Endometrial microvascular endothelial cells (primary cell): ENCODE measurements around the gene SCUBE2. TPM values are rescaled to one million over a fixed set of nuclear protein-coding genes. Genes with fewer than 3 reads are reported as not detected.

Experiments used
- in situ Hi-C: cut with HindIII; loops from 2 replicates; pipeline ENCODE4 v1.10.0; 2017; ENCODE audit warnings: low sequenced_read_pairs, low pct_unique_long_range_greater_than_20kb; ENCODE audit errors: inconsistent ontology term
- total RNA-seq: library from RNA; depleted of rRNA; stranded (reverse); fragments of >200 nt; gene quantifications from one replicate; pipeline ENCODE4 v1.2.3, GENCODE V29; 2015; ENCODE audit errors: inconsistent ontology term

Gene SCUBE2
- total RNA-seq, 1 donor from 2014 or later, result not detected

- in situ Hi-C loops, result loop anchor here (25.0 kb wide), 1 partner anchor 114 kb away; no protein-coding TSS in a partner anchor
Measured at GRCh38 chr11:9022961-9023680, 68.3 kb downstream of the SCUBE2 start.

GRCh38 chr11:9020916-9021315 is 70.5 kb downstream of the SCUBE2 start:
- in situ Hi-C loops, result loop anchor here (25.0 kb wide), 1 partner anchor 116 kb away; no protein-coding TSS in a partner anchor

- in situ Hi-C loops, result loop anchor here (25.0 kb wide), 1 partner anchor 117 kb away; no protein-coding TSS in a partner anchor
Measured at GRCh38 chr11:9019861-9020260, 71.5 kb downstream of the SCUBE2 start.

- in situ Hi-C loops, result loop anchor here (25.0 kb wide), 1 partner anchor 120 kb away; no protein-coding TSS in a partner anchor
Measured at GRCh38 chr11:9017773-9018172, 73.6 kb downstream of the SCUBE2 start.

GRCh38 chr11:9016916-9017642 is 74.3 kb downstream of the SCUBE2 start:
- in situ Hi-C loops, result loop anchor here (25.0 kb wide), 1 partner anchor 120 kb away; no protein-coding TSS in a partner anchor

GRCh38 chr11:9015677-9016076 is 75.7 kb downstream of the SCUBE2 start:
- in situ Hi-C loops, result loop anchor here (25.0 kb wide), 1 partner anchor 122 kb away; no protein-coding TSS in a partner anchor

GRCh38 chr11:9014826-9015225 is 76.6 kb downstream of the SCUBE2 start:
- in situ Hi-C loops, result loop anchor here (25.0 kb wide), 1 partner anchor 122 kb away; no protein-coding TSS in a partner anchor

GRCh38 chr11:9013373-9013772 is 78.0 kb downstream of the SCUBE2 start:
- in situ Hi-C loops, result loop anchor here (25.0 kb wide), 1 partner anchor 124 kb away; no protein-coding TSS in a partner anchor

GRCh38 chr11:9009538-9009937 is 81.9 kb downstream of the SCUBE2 start:
- in situ Hi-C loops, result loop anchor here (25.0 kb wide), 1 partner anchor 128 kb away; no protein-coding TSS in a partner anchor

- in situ Hi-C loops, result loop anchor here (25.0 kb wide), 1 partner anchor 129 kb away; no protein-coding TSS in a partner anchor
Measured at GRCh38 chr11:9008661-9009060, 82.7 kb downstream of the SCUBE2 start.

GRCh38 chr11:9008011-9008550 is 83.3 kb downstream of the SCUBE2 start:
- in situ Hi-C loops, result loop anchor here (25.0 kb wide), 1 partner anchor 129 kb away; no protein-coding TSS in a partner anchor

GRCh38 chr11:9005087-9005486 is 86.3 kb downstream of the SCUBE2 start:
- in situ Hi-C loops, result loop anchor here (25.0 kb wide), 1 partner anchor 132 kb away; no protein-coding TSS in a partner anchor

GRCh38 chr11:9004183-9004926 is 87.0 kb downstream of the SCUBE2 start:
- in situ Hi-C loops, result loop anchor here (25.0 kb wide), 1 partner anchor 133 kb away; no protein-coding TSS in a partner anchor

GRCh38 chr11:9003573-9004182 is 87.7 kb downstream of the SCUBE2 start, which contains the start of gene NRIP3:
TSS of gene NRIP3 (minus strand) at chr11:9004001. CDS start at chr11:9003935, 66 bp downstream.
- in situ Hi-C loops, result loop anchor here (25.0 kb wide), 1 partner anchor 134 kb away; no protein-coding TSS in a partner anchor

- in situ Hi-C loops, result loop anchor here (25.0 kb wide), 1 partner anchor 134 kb away; no protein-coding TSS in a partner anchor
Measured at GRCh38 chr11:9002920-9003572, 88.4 kb downstream of the SCUBE2 start.

GRCh38 chr11:9001736-9002135 is 89.7 kb downstream of the SCUBE2 start:
- in situ Hi-C loops, result loop anchor here (25.0 kb wide), 1 partner anchor 136 kb away; no protein-coding TSS in a partner anchor

- in situ Hi-C loops, result no loop called here
Measured at GRCh38 chr11:8998017-8998416, 93.4 kb downstream of the SCUBE2 start.
